ENCODE results near the gene NTNG1. TPM values are rescaled to one million over a fixed set of nuclear protein-coding genes. Genes with fewer than 3 reads are reported as not detected.
"Not testable (repeated sequence)": the region's sequence is repeated elsewhere in the genome, so short reads cannot be mapped to it uniquely, and the experiment has no call there.

Gene NTNG1
- total RNA-seq, 1 donor from 2014 or later: 2.2 TPM

DNA sequence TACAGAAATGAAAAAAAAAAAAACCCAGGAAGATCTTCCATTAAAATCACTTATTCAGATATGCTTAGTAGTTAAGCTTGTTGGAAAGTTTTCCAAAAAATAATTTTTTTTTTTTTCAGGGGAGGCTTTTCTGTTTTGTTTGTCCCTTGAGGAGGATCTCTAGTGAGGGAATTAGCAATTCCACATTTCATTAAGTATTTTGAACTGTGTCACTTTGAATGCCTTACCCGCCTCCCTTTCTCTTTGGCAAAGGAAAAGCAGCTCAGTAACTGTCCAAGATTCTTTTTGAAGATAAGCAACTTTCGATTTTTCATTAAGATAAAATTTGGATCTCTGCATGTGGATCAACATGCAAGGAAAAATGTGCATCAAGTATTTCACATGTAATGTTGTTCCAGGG, 1.8 kb downstream of the NTNG1 start:
- no peak for DNase-seq (ENCODE audit: low spot score)

DNA sequence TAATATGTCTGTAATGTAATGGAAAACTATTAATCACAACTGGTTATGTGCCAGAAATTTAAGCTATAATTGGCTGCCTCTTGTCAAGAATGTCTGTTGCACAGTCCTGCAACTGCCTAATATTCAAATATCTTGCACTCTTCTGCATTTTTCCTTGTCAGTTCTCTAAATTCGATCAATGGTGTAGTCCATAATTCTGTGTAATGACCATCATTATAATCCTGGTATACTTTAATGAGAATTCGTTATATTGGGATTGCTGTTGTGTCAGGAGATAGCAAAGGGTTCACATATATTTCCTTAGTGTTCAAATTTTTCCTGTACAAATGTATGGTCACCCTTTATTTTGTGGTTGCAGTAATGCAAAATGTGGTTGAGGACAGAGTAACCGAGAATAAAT, 4.8 kb downstream of the NTNG1 start:
- DNase-seq (ENCODE audit: low spot score): no peak

DNA sequence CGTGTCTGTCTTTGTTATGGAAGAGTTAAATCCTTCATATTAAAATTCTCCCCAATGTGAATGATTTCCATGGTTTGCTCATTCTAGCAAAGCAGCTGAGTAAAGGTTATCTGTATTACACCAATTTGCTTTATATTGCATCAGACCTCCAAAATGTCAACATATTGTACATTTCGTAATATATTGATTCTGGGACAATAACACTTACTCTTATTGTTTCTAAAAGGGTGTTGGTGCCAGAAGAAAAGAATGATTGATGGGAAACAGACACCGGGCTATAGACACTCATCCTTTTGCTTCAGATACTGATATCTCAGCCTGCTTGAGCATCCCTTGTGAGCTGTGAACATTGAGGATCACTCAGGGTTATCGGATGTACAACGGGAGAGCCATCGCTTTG, 7.0 kb downstream of the NTNG1 start:
- no peak for DNase-seq (ENCODE audit: low spot score)

DNA sequence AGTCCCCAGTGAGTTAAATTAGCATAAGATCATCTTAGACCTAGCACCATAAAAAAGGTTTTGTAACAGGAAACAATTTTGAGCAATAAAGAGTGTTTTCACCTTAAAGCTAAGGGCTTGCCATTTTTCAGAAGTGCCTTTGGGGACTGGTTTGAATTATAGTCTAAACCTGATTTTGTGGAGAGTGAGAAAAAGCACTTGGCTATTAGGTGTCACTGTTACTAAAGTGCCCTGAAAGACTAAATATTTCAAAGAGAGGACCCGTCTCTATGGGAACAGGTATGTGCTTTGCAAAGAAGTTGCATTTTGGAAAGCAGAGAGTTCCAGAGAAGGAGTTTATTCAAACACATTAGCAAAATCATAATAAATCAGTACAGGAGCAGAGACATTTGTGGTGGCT, 9.1 kb downstream of the NTNG1 start:
- DNase-seq (ENCODE audit: low spot score): no peak

DNA sequence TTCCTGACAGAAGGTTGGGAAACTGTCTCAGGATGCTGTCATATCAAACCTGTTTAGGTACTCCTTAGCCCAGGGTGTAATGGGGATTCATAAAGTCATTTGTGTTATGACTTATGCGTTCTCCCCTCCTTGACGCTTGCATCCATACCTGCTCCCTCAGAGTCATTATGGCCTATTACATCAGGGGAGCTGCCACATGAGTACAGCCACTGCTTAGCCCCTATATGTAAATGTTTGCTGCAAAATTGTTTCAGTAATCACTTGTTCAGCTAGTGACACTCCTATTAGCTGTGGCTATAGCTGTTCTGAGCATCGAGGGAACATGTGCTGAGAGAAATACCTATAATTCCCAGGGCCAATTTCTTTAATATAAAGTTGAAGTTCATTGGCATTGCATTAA, 10.5 kb downstream of the NTNG1 start:
- DNase-seq (ENCODE audit: low spot score): no peak

DNA sequence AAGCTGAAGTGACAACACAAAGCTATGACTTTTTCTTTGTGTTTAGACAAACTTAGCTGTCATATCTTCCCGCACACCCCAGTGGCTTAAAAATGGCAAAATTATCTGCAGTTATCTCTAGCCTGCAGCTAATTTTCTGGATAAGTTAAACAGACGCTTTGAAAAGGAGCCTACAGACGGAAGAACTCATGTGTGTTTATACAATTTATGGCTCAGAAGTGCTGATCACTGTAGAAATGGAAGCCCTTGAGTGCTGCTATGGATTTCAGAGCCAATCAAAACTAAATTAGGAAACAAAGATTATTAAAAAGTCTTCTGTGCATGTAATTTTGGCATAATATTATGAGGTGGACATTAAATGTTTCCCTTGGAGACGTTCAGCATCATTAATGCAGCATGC, 11.6 kb downstream of the NTNG1 start:
- DNase-seq (ENCODE audit: low spot score): no peak

DNA sequence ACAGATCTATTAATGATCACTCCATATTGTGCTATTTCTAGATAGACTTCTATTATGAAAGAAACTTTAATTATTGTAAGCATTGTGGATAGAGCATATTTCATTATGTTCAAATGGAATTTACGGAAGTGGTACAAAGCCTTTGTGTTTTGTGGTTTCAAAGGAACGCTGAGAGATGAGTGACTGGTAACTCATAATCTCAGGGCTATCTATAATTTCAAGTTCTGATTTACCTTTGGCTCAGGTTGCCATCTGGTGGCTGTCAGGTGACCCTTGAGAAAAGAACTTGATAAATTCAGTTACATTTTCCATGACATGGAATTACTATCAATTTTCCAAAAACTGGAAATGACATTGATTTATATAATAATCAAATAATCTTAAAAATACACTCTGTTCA, 12.2 kb downstream of the NTNG1 start:
- DNase-seq (ENCODE audit: low spot score): no peak

DNA sequence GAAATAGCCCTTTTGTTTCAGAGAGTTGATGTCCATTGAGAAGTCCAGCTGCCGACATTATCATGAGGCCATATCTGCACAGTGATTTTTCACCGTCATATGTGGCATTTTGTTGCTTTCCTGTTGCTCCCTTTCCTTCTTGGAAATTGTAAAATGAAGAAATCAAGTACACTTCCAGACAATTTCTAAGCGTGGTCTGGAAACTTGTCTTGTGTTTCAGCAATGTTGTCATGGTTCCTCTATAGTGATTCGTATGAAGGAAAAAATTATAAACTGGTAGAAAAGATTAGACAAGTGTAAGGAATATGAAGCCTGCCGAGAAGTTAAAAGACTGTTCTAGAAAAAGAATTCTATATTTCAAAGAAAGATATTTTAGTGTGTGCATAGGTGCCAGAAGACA, 17.7 kb downstream of the NTNG1 start:
- DNase-seq (ENCODE audit: low spot score): no peak

DNA sequence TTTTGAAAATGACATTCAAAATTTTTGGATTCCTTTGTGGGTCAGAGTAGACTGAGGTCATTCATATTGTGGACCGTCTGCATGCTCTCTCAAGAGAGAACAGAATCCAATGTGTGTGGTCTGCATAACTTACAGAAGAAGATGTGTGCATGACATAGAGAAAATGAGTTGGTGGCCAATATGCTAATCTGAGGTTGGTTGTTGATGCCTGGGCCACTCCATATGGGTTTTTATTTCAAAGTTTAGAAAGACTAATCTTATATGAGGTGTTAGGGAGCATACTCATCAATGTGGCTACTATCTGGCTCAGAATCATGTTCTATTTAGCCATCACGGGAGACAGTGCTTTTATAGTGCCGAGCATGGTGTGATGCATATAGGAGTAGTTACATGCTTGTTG, 18.2 kb downstream of the NTNG1 start:
- DNase-seq (ENCODE audit: low spot score): no peak

DNA sequence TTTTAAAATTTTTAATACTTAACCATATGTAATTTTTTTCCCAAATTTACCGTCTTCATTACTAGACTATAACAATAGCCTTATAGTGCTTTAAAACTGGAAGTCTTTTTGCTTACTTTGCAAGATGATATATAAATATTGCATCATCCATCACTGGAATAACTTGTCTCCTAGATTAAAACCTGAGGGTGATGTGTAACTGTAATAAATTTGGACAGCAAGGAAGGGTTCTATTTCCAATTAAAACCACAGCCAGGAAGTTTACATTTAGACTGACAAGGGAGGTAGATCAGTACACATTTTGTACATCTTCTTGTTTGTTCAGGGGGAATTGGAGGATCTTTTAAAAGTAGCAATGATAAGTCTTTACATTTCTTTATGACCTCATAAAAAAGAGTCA, 21.9 kb downstream of the NTNG1 start:
- no peak for DNase-seq (ENCODE audit: low spot score)

DNA sequence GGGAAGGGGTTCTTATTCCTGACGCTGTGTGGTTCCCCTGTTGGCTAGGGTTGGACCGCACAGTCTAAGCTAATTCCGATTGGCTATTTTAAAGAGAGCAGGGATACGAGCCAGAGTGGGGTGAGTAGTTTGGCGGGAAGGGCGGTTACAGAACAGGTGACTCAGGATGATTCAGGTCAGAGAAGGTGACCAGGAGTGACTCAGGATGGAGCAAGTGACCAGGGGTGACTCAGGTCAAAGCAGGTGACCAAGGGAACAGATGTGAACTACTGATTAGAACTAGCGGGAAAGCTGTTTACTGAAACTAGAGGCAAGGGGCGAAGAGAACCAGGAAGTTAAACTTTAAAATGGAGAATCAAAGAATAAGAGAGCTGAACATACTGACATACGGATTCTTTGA, 24.1 kb downstream of the NTNG1 start:
- not testable (repeated sequence) for DNase-seq (ENCODE audit: low spot score)

DNA sequence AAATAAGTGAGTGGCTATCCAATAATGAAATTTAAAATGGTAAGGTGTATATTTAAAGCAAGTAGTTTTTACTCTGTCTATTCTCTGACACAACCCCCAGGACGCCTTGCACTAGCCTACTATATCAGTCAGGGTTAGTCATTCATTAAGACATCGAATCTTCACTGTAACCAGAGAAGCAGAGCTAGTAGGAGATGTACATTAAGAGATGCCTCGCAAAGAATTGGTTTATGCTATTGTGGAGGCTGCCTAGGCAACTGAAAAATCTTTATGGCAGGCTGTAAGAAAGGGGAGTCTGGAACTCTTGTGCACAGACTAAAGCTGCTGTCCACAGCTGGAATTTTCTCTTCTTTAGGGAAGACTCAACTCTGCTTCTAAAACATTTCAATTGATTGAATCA, 28.8 kb downstream of the NTNG1 start:
- no peak for DNase-seq (ENCODE audit: low spot score)

DNA sequence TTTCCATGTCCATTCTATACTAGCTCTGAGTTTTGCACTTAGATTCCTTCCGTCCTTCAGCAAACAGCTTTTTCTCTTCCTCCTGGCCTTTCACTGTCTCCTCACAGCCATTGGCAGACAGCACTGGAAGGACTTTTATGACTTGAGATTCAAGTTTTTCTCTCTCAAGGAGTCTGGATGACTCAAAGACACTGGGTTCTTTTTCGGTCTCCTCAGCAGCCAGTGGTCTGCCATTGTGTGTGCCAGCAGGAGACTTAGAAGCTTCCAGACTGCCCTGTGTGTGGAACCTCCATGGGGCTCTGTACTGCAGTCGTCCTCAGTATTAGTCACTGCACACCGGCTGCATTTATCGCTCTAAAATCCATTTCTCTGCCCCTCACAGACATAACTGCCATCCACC, 30.5 kb downstream of the NTNG1 start:
- DNase-seq (ENCODE audit: low spot score): no peak

DNA sequence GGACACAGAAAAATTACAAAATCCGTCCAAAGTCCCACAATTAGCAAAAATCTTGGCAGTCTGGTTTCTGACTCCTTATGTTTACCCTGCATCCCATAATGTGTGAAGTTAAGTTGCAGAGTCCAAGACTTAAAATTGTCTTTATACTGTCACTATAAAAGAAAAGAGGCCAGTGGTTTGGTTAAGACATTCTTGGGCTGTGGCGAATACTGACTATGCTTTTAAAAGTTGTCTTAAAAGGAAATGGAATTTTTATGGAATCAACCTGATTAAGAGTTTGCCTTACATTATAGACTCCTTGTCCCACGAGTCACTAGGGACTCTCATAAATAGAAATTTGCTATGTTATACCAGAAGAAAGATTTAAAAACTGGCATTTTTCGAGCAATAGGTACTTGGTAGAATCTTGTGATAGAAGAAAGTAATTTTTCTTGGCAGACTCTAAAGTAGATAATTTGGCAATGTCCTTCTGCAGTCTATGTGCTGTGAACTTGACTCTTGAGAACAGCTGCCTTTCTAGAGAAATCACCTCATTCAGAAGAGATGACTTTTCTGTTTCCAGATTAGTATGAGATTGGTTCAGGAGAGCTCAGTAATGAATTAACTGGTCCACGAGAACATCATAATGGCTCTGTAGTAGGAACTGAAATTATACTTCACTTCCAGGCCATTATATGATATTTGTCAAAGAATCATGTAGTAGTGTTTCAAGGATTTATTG, 31.8 kb downstream of the NTNG1 start:
- no peak for DNase-seq (ENCODE audit: low spot score)

DNA sequence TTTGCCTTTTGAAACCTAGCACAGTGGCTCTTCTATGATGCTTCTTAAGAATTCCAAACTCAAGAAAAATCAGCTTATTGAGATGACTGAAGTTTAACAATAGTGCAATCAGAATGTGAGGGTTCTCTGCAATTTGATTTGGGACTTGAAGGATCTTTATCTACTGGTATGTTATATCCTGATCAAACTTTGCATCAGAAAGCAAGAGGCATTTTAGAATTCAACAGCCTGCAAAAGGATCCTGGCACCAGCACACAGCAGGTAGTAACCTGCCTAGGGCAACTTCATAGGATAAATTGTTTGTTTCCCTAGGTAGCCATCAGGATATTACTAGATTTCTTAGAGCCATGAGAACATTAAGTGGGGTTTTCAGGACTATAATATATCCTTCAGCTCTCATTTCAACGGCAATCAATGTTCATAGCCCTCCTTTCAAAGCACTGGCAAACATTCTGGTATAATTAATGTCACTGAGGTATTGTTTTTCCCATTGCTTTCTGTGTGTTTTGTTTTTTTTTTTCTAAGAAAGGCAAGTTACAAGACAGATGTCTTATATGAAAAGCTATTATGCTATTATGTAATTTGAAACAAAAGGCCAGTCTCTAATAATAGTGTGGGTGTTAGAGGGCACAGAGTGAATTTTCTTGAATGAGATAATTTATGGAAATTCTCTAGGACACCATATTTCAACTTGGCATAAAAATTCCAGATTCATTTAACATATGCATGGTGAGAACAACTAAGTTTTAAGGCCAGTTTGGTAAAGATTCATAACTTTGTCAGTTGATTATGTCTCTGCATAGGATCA, 34.5 kb downstream of the NTNG1 start:
- no peak for DNase-seq (ENCODE audit: low spot score)

DNA sequence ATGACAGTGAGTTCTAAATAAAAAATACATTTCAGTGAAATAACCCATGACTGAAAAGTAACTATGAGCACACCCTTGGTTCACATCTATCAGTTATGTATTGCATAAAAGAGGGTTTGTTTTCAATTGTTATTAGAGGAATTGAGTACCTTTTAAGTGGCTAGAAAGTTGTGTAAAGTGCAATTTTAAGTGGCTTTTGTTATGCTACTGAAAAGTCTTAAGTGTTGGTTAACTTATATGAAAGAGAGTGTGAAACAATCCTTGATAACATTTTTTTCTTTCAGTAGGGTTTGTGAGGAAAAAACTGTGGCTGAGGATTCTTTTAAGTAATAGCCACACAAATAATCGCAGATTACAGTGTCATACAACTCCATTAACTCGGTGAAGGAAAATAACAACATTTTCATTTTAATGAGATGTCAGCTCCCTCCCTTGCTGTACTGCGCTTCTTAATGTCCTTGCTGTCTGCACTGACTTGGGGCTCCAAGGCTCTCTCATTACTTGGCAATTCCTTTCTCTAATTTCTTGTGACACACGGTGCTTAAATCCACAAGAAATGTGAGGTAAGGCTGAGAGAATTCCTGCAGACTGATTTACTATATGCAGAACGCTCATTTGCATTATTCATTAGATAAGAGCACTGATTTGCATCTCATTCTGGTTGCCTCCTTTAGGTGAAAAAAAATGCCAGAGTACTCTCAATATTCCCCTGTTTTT, 40.6 kb downstream of the NTNG1 start:
- DNase-seq (ENCODE audit: low spot score): no peak

DNA sequence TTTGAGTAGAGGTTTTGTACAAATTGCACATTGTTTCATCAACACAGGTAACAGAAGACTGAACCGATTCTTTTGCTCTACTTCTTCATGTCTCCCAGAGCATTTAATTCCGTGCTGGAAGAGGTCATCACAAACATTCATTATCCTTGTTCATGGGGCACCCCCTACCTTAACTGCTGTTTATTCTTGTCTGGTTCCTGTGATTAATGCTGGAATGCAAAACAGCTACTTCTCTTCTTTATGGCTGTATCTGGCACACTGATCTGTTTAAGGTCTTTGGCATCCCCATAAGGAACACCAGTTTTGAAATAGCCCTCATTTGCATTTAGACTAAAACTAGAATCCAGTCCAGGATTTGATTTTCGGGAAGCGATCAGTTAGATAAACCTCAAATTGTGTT, 42.2 kb downstream of the NTNG1 start:
- DNase-seq (ENCODE audit: low spot score): no peak

DNA sequence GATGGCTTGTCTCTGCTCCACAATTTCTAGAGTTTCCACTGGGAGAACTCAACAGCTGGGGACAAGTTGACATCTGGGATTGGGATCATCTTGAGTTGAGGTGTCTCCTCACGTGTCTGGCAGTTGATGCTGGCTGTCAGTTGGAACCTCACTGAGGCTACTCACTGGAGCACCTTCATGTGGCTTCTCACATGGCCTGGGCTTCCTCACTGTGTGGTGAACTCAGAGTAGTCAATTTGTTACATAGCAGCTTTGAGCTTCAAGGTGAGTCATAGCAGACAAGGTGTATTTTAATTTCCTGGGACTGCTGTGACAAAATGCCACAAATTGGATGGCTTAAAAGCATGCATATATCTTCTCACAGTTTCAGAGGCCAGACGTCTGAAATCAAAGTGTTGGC, 44.0 kb downstream of the NTNG1 start:
- DNase-seq (ENCODE audit: low spot score): no peak

DNA sequence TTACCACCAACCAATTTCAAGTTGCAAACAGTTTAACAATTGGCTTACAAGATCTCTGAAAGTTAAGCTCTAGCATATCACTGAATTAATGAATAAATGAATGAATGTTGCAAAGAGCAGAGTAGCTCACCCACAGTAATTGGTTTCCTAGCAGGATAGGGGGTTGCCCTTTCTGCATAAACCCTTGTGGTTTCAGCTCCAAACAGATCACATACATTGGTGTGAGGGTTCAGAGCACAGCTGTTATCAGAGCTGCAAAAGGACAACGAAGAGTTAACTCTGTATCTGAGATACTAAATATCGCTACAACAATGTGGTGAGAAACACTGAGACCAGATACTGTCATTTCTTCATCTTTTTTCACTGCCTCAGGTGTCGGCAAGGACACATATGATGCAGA, 46.6 kb downstream of the NTNG1 start:
- no peak for DNase-seq (ENCODE audit: low spot score)

DNA sequence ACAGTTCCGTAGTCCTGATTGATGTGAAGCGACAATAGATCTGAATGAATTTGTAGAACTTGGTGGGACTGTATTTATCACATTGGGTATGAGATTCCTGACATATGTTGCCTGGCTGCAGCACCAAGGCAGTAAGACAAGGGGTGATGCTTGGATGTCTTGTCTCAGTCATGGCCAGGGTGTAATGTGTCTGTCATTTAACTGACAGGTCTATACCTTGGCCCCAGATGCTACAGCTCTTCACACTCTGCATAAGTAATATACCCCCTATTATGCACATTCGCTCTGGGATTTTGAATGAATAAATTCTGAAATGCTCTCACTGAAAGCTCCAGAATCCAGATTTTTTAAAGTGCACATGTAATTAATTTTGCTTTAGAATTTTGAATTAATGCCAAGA, 47.3 kb downstream of the NTNG1 start:
- no peak for DNase-seq (ENCODE audit: low spot score)

DNA sequence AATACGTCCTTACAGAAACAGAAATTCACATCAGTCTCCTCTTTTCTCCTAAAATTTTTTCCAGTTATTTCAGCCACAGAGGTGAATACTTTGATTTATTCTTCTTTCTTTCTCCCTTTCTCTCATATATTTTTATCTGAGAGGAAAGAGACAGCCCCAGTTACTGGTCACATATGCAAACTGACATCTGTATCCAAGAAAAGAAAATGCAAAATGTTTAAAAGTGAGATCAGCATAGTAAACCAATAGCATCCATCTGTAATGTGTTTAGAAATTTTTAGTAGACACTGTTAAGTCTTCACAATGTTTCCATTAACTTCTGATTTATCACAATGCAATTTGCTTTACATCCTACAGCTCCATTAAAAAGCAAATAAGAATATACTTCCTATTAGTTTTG, 53.5 kb downstream of the NTNG1 start:
- DNase-seq (ENCODE audit: low spot score): no peak

DNA sequence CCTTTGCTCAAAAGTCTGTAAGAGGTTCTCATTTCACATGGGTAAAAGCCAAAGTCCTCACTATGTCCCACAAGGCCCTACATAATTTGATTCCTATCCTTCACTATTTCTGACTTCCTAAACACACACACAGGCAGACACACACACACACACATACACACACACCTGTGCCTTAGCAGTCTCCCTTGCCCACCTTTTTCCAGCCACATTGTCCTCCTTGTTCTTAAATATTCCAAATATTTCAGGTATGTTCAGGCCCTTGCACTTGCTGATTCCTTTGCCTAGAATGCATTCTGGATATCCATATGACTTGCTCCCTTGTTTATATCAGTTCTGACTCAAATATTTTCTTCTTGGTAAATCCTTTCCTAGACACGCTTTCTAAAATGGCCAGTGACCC, 54.6 kb downstream of the NTNG1 start:
- no peak for DNase-seq (ENCODE audit: low spot score)
